Stimulated activated CD4-positive, alpha-beta T cell treated with anti-CD3 and anti-CD28 coated beads, Interleukin-12 subunit alpha, Interleukin-12 subunit beta, amount 100 ng/mL, for 24 hours (primary cell): ENCODE measurements around the gene CDH23.
A peak's percentile ranks its signal among the peaks of the same experiment; 100 is the strongest.

Experiments
- DNase-seq, 2 experiments: peaks; one replicate each; pipeline ENCODE4 v3.0.0-alpha.2; 2020; ENCODE audit warnings: low read depth in 2 of 2

Gene CDH23

GRCh38 chr10:71659111-71659634 is 262.5 kb downstream of the CDH23 start:
- DNase-seq = no peak

- no peak for DNase-seq
These were observed 263.0 kb downstream of the CDH23 start for GRCh38 chr10:71659737-71660136.

- no peak for DNase-seq
These were observed 263.6 kb downstream of the CDH23 start for GRCh38 chr10:71660313-71660712.

- no peak for DNase-seq
These were observed 264.4 kb downstream of the CDH23 start for GRCh38 chr10:71661060-71661622.

GRCh38 chr10:71661779-71662336 is 265.1 kb downstream of the CDH23 start:
- no peak for DNase-seq

GRCh38 chr10:71663311-71663710 is 266.6 kb downstream of the CDH23 start:
- DNase-seq = no peak

- DNase-seq = no peak
These were observed 267.9 kb downstream of the CDH23 start for GRCh38 chr10:71664585-71664984.

- DNase-seq = no peak
These were observed 268.7 kb downstream of the CDH23 start for GRCh38 chr10:71665456-71665855.

- no peak for DNase-seq
These were observed 270.1 kb downstream of the CDH23 start for GRCh38 chr10:71666639-71667386.

GRCh38 chr10:71667387-71667752 is 270.6 kb downstream of the CDH23 start:
- no peak for DNase-seq

- no peak for DNase-seq
These were observed 275.6 kb downstream of the CDH23 start for GRCh38 chr10:71671994-71672946.

- no peak for DNase-seq
These were observed 278.7 kb downstream of the CDH23 start for GRCh38 chr10:71675295-71675970.

GRCh38 chr10:71677261-71677660 is 280.5 kb downstream of the CDH23 start:
- no peak for DNase-seq

- no peak for DNase-seq
These were observed 281.5 kb downstream of the CDH23 start for GRCh38 chr10:71678057-71678805.

- DNase-seq = no peak
These were observed 282.7 kb downstream of the CDH23 start for GRCh38 chr10:71679425-71679824.

GRCh38 chr10:71681977-71682376 is 285.3 kb downstream of the CDH23 start:
- DNase-seq = no peak

GRCh38 chr10:71683301-71683700 is 286.6 kb downstream of the CDH23 start:
- no peak for DNase-seq

GRCh38 chr10:71684356-71685173 is 287.8 kb downstream of the CDH23 start:
- DNase-seq = peak in 1 of 2 experiments; percentile 40

GRCh38 chr10:71685554-71686232 is 289.0 kb downstream of the CDH23 start:
- DNase-seq = no peak
